HG02852 (cell line): ENCODE results near the gene ABHD3.
A peak's percentile ranks its signal among the peaks of the same experiment; 100 is the strongest.
"Not testable (repeated sequence)": the region's sequence is repeated elsewhere in the genome, so short reads cannot be mapped to it uniquely, and the experiment has no call there.

Experiments used
- ATAC-seq: cut with Tn5 transposase; IDR thresholded peaks from one replicate; pipeline ENCODE4 v1.9.1; 2021; ENCODE audit warnings: mild to moderate bottlenecking, moderate library complexity; ENCODE audit not compliant: unreplicated experiment

The ABHD3 gene

GRCh38 chr18:21706386-21706865, 1.9 kb upstream of the ABHD3 start:
- no peak for ATAC-seq

GRCh38 chr18:21703241-21703820, 1.2 kb downstream of the ABHD3 start:
- ATAC-seq, result no peak

- no peak for ATAC-seq
Measured at GRCh38 chr18:21702602-21703001, 2.0 kb downstream of the ABHD3 start.

GRCh38 chr18:21701621-21702020, 3.0 kb downstream of the ABHD3 start:
- ATAC-seq, result no peak

GRCh38 chr18:21700528-21701075, 4.0 kb downstream of the ABHD3 start:
- no peak for ATAC-seq

- no peak for ATAC-seq
Measured at GRCh38 chr18:21693322-21693721, 11.3 kb downstream of the ABHD3 start.

GRCh38 chr18:21689736-21690135, 14.8 kb downstream of the ABHD3 start:
- ATAC-seq, result no peak

GRCh38 chr18:21686282-21687105, 18.1 kb downstream of the ABHD3 start:
- no peak for ATAC-seq

- peak; percentile 83 for ATAC-seq
Measured at GRCh38 chr18:21685556-21685981, 19.0 kb downstream of the ABHD3 start.

- ATAC-seq, result peak; percentile 54
Measured at GRCh38 chr18:21684731-21685130, 19.8 kb downstream of the ABHD3 start.

GRCh38 chr18:21682371-21683051, 22.1 kb downstream of the ABHD3 start:
- ATAC-seq, result no peak

- no peak for ATAC-seq
Measured at GRCh38 chr18:21680161-21680560, 24.4 kb downstream of the ABHD3 start.

GRCh38 chr18:21678859-21679258, 25.7 kb downstream of the ABHD3 start:
- ATAC-seq, result no peak

- not testable (repeated sequence) for ATAC-seq
Measured at GRCh38 chr18:21675354-21675753, 29.2 kb downstream of the ABHD3 start.

GRCh38 chr18:21672521-21673267, 31.9 kb downstream of the ABHD3 start:
- no peak for ATAC-seq

GRCh38 chr18:21669736-21670285, 34.8 kb downstream of the ABHD3 start:
- ATAC-seq, result no peak

- no peak for ATAC-seq
Measured at GRCh38 chr18:21664069-21664468, 40.5 kb downstream of the ABHD3 start.

- no peak for ATAC-seq
Measured at GRCh38 chr18:21663578-21663977, 41.0 kb downstream of the ABHD3 start.

- ATAC-seq, result no peak
Measured at GRCh38 chr18:21662581-21662980, 42.0 kb downstream of the ABHD3 start.

GRCh38 chr18:21660078-21660477, 44.5 kb downstream of the ABHD3 start:
- no peak for ATAC-seq
